ENCODE data around the gene ADAMTS17.

Gene ADAMTS17, protein sequence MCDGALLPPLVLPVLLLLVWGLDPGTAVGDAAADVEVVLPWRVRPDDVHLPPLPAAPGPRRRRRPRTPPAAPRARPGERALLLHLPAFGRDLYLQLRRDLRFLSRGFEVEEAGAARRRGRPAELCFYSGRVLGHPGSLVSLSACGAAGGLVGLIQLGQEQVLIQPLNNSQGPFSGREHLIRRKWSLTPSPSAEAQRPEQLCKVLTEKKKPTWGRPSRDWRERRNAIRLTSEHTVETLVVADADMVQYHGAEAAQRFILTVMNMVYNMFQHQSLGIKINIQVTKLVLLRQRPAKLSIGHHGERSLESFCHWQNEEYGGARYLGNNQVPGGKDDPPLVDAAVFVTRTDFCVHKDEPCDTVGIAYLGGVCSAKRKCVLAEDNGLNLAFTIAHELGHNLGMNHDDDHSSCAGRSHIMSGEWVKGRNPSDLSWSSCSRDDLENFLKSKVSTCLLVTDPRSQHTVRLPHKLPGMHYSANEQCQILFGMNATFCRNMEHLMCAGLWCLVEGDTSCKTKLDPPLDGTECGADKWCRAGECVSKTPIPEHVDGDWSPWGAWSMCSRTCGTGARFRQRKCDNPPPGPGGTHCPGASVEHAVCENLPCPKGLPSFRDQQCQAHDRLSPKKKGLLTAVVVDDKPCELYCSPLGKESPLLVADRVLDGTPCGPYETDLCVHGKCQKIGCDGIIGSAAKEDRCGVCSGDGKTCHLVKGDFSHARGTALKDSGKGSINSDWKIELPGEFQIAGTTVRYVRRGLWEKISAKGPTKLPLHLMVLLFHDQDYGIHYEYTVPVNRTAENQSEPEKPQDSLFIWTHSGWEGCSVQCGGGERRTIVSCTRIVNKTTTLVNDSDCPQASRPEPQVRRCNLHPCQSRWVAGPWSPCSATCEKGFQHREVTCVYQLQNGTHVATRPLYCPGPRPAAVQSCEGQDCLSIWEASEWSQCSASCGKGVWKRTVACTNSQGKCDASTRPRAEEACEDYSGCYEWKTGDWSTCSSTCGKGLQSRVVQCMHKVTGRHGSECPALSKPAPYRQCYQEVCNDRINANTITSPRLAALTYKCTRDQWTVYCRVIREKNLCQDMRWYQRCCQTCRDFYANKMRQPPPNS

DNA sequence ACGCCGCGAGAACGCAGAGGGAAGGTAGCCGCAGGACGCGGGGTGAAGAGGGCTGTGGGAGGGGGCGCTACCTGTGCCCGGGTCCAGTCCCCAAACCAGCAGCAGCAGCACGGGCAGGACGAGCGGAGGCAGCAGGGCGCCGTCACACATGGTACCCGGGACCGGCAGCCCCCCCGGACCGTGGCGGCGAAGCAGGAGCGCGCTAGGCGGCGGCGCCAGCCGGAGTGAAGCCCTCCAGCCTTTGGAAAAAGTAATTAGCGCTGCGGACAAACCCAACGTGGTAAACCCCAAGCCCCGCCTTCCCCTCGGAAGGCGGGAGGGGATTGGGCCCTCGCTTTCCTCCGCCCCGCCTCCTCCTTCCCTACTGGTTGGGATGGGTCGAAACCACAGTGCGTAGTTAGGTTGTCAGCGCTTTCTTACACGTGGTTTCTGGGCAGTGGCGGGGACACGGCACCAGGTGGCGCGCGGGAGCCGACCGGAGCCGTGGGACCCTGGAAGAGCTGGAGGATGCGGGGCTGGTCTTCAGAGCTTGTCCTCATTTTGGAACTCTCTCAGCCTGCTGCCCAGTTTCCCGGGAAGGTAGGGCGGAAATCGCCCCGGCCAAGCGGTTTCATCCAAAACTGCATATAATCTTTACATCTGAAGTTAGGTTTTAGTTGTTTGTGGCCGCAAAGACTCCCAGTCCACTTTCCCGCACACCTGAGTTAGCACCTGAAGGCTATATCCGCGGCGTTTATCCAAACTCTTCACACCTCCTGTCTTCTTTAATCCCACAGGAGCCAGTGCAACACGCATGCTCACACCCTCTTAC lies at the start of gene ADAMTS17:
TSS of gene ADAMTS17 (minus strand) at position 226 of the 811 bp plus-strand sequence. CDS start at position 150, 76 bp downstream.
- H3K4me3 ChIP-seq (ENCODE audit: low read depth, low read length): peak within 1 kb of the TSS; percentile 65
- peak; percentile 86 for DNase-seq (ENCODE audit: low read depth)
- TF ChIP-seq CTCF (IDR thresholded peaks at IDR 0.05; ENCODE audit: control insufficient read depth, extremely low read depth, insufficient read depth): peak; percentile 90

GRCh38 chr15:100385300-100386050 lies 43.7 kb upstream of the ADAMTS17 start:
- no peak overlapping the region for H3K4me3 ChIP-seq (ENCODE audit: low read depth, low read length)
- no peak for DNase-seq (ENCODE audit: low read depth)

GRCh38 chr15:100384108-100384410 lies 42.3 kb upstream of the ADAMTS17 start:
- no peak overlapping the region for H3K4me3 ChIP-seq (ENCODE audit: low read depth, low read length)
- DNase-seq (ENCODE audit: low read depth): no peak
- TF ChIP-seq CTCF (IDR thresholded peaks at IDR 0.05; ENCODE audit: control insufficient read depth, extremely low read depth, insufficient read depth): no peak

More at GRCh38 chr15:100385300-100386050, 43.7 kb upstream of the ADAMTS17 start:
- TF ChIP-seq CTCF (IDR thresholded peaks at IDR 0.05; ENCODE audit: control insufficient read depth, extremely low read depth, insufficient read depth): no peak

DNA sequence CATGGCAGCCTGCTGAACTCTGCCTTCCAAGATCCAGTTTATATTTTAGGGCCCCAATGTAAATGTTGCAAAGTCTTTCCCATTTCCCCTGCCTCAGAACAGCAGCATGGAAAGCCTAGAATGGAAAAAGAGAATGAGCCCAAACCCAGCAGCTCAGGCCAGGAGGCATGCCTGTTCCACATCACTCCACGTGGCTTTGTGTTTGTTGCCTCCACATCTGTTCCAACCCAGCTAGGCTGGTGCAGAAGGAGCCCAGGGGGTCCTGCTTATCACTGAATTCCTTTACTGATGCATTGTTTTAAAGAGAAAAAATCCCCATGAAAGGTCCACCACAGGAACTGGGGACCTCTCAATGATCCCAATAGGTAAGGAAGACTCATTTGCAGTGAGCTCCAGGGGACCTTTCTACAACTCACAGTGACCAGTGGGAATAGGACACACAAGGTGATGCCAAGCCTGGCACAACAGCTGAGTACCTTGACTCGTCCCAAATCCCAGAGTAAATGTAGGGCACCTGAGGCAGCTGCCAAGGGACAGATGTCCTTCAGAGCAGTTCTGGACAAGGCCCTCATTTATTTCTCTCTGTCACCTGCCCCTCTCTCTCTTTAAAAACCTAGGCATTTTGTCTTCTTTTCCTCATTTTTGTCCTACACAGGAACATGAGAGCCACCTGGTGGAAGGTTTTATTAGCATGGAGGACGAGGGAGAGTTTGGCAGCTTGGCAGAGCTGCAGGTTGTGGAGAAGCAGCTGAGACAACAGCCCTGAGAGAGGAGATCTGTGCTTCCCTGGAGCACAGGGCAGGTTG lies 41.7 kb upstream of the ADAMTS17 start:
- DNase-seq (ENCODE audit: low read depth): peak; percentile 14
- no peak overlapping the region for H3K4me3 ChIP-seq (ENCODE audit: low read depth, low read length)
- TF ChIP-seq CTCF (IDR thresholded peaks at IDR 0.05; ENCODE audit: control insufficient read depth, extremely low read depth, insufficient read depth): peak; percentile 75

DNA sequence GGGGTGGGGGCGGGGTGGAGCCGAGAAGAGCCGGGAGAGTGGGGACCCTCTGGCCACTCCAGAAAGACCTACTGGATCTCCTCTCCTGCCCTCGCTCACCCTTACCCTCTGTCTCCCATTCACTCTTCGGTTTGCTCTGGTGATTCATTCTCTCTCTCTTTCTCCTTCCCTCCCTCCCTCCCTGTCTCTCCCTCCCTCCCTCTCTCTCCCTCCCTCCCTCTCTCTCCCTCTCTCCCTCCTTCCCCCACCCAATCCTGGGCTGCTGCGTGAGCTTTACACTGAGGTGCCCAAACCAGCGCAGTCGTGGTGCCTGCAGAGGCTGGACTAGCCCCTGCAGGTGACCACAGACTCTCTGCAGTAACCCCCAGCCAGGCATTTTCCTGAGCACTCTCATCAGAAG lies 32.2 kb upstream of the ADAMTS17 start:
- no peak for DNase-seq (ENCODE audit: low read depth)
- H3K4me3 ChIP-seq (ENCODE audit: low read depth, low read length): no peak overlapping the region
- no peak for TF ChIP-seq CTCF (IDR thresholded peaks at IDR 0.05; ENCODE audit: control insufficient read depth, extremely low read depth, insufficient read depth)
